GM06990 (cell line): Measurements from ENCODE around the gene MYO5A.

Experiments used
- DNase-seq: peaks from one replicate; pipeline ENCODE4 v3.0.0-alpha.2; 2011; ENCODE audit not compliant: insufficient read length; ENCODE audit errors: extremely low read depth
- H3K27me3 ChIP-seq: replicated peaks from 2 replicates; pipeline ENCODE4 v1.6.0; 2011; ENCODE audit warnings: low read length; ENCODE audit not compliant: control insufficient read depth, insufficient read depth
- H3K36me3 ChIP-seq: 2 replicates; pipeline ENCODE4 v1.5.1; 2011; ENCODE audit warnings: low read length; ENCODE audit not compliant: control insufficient read depth, insufficient read depth
- H3K4me3 ChIP-seq: replicated peaks from 2 replicates; pipeline ENCODE4 v1.5.1; 2011; ENCODE audit warnings: low read depth, mild to moderate bottlenecking, control low read depth, low read length
- TF ChIP-seq, protein P1 (sequence below): IDR thresholded peaks from 2 replicates; pipeline ENCODE4 v1.5.1; 2011; ENCODE audit warnings: low read length, control low read depth, mild to moderate bottlenecking, inconsistent platforms; ENCODE audit not compliant: insufficient read depth, poor library complexity, severe bottlenecking

MYO5A gene

DNA sequence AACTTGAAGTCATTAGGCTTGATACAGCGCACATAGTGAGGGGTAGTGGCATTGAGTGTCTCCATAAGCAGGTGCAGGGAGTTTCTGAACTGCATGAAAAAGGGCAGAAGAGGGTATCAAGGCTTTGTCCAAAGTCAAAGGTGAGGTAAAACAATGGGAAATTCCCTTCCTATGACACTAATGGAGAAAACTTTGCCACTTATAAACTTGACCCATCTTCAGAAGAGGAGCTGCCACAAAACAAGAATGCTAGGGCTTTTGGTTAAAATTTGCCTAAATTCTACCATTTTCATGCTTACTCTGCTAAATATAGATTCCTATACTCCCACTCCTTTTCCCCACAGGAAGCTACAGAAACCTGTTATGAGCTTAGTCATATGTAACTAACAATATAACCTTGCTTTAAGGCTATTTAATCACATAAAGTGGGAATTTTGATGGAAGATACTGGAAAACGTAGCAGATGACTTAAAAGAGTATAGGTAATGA lies 145.5 kb downstream of the MYO5A start:
- DNase-seq = peak; percentile 63
- no peaks in the 10 kb centered on the region; the same call in 1 of the 2 replicates for H3K36me3 ChIP-seq
- H3K27me3 ChIP-seq = no peaks in the 10 kb centered on the region
- peak overlapping the region; percentile 4 for H3K4me3 ChIP-seq
- TF ChIP-seq, protein P1, sequence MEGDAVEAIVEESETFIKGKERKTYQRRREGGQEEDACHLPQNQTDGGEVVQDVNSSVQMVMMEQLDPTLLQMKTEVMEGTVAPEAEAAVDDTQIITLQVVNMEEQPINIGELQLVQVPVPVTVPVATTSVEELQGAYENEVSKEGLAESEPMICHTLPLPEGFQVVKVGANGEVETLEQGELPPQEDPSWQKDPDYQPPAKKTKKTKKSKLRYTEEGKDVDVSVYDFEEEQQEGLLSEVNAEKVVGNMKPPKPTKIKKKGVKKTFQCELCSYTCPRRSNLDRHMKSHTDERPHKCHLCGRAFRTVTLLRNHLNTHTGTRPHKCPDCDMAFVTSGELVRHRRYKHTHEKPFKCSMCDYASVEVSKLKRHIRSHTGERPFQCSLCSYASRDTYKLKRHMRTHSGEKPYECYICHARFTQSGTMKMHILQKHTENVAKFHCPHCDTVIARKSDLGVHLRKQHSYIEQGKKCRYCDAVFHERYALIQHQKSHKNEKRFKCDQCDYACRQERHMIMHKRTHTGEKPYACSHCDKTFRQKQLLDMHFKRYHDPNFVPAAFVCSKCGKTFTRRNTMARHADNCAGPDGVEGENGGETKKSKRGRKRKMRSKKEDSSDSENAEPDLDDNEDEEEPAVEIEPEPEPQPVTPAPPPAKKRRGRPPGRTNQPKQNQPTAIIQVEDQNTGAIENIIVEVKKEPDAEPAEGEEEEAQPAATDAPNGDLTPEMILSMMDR = no peak

DNA sequence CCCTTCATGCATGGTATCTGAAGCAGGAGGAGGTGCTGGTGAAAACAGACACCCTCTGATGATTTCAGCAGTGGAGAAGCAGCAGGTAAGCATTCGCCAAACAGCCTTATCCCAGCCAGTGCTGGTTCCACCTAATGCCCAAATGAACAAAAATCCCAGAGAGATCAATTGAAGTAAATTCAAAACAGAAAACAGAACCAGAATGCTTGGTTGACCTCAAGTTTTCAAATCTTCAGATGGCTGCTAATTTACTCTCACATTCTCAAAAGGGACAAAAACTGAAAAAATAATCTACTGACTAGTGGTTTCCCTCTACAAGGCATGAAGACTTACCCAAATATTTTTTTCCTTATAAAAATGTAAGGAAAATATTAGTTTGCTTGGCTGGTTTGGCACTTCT lies 146.0 kb downstream of the MYO5A start:
- Histone ChIP-seq H3K27me3 (no peaks in the 10 kb centered on the region), H3K36me3 (no peaks in the 10 kb centered on the region; the same call in 1 of the 2 replicates), H3K4me3 (no peak overlapping the region; the same call in 1 of the 2 replicates)
- DNase-seq = peak; percentile 48
- TF ChIP-seq, protein P1 = no peak

DNA sequence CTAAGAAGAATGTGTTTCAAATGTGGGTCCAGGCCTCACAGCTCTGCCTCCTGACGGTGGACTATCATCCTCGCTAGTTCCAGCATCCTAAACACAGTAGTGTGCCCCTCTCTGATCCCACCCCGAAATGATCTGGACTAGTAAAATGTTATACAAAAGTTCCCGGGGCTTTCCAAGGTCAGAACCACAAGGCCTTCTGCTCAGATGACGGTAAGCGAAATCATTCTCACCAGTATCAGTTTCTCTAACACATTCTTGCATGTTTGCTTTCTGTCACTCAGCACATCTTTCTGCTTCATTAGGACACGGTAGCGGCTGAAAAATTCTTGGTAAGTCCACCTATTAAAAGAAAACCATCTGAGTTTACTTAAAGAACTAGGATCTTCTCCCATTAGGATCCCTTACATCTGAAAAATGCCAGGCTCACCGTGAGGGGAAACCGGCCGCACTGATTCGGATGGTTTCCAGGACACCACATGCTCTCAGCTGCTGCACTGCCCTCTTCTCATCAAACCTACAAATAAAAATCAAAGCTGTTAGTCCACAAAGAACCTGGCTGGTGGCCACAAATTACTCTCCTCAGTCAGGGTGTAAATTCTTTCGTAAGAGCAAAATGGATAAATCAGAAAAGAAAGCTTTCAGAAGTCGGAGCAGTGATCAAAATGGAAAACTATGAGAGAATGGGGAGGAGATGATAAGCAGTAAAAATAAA lies 149.1 kb downstream of the MYO5A start:
- TF ChIP-seq, protein P1 = no peak
- H3K4me3 ChIP-seq = peak overlapping the region; percentile 44
- DNase-seq = peak; percentile 76
- H3K36me3 ChIP-seq = peaks cover under 1% of the 10 kb centered on the region; the same call in 1 of the 2 replicates
- H3K27me3 ChIP-seq = no peaks in the 10 kb centered on the region

DNA sequence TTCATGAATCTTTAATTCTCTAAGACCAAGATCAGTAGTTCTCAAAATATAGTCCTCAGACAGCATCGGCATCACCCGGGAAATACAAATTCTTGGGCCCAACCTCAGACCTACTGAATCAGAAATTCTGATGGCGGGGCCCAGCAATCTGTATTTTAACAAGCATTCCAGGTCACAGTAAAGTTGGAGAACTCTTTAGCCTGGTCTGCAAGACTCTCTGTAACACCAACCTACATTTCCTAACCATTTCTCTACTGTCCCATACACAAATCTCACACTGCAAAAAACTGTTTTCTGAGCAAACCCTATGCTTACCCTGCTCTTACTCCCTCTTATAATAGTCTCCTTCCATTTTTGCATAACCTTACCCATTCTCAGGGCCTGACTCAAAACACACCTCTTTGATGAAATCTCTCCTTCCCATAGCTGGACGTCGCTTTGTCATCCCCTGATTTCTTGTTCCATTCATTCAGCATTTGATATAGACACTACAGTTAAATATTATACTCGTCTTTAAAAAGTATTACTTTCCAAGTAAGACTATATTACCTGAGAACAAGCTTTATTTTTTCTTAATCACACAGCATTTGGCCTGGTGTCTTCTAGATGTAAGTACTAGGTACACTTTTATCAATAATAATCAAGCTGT lies 149.8 kb downstream of the MYO5A start:
- TF ChIP-seq, protein P1 = no peak
- peak; percentile 56 for DNase-seq
- Histone ChIP-seq H3K27me3 (no peaks in the 10 kb centered on the region), H3K36me3 (peaks cover 2% of the 10 kb centered on the region; the same call in 1 of the 2 replicates), H3K4me3 (peak overlapping the region; percentile 43)

DNA sequence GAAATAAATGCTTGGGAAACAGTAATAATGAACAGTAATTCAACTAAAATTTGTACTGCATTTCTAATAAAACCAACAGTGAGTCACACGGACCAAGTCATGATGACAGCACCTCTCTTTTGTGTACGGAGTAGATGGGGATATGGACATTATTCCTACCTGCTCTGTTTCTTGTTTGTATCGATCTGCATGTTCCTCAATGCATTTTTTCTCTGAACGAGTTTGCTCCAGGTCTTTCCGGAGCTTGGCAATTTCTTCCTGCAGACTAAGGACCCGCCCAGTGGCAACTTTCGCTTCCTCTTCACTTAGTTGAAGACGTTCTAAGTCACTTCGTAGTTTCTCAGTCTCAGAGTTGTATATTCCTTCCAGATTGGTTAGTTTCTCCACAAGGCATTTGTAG lies 158.7 kb downstream of the MYO5A start:
- TF ChIP-seq, protein P1 = no peak
- Histone ChIP-seq H3K27me3 (no peaks in the 10 kb centered on the region), H3K36me3 (peaks cover 15% of the 10 kb centered on the region), H3K4me3 (no peak overlapping the region)
- no peak for DNase-seq
